ENCODE data around the gene EXOC2. TPM values are rescaled to one million over a fixed set of nuclear protein-coding genes. Genes with fewer than 3 reads are reported as not detected.

Gene EXOC2
- total RNA-seq, 1 donor from 2014 or later = 31.3 TPM

GRCh38 chr6:579339-579738 is 113.6 kb downstream of the EXOC2 start:
- no peak for TF ChIP-seq CTCF (IDR thresholded peaks at IDR 0.05; ENCODE audit: partially characterized antibody, unreplicated experiment)
- Mint-ChIP-seq H3K4me3 (ENCODE audit: unreplicated experiment) (no peak overlapping the region), H3K36me3 (ENCODE audit: unreplicated experiment) (peaks cover 4% of the 10 kb centered on the region), H3K27me3 (ENCODE audit: unreplicated experiment) (no peaks in the 10 kb centered on the region), H3K27ac (ENCODE audit: unreplicated experiment) (no peak overlapping the region), H3K9me3 (ENCODE audit: unreplicated experiment) (no peaks in the 10 kb centered on the region), H3K4me1 (ENCODE audit: low read depth, unreplicated experiment) (peaks cover 8% of the 10 kb centered on the region)
- no peak for DNase-seq

- TF ChIP-seq CTCF (IDR thresholded peaks at IDR 0.05; ENCODE audit: partially characterized antibody, unreplicated experiment) = no peak
- H3K4me1 Mint-ChIP-seq (ENCODE audit: low read depth, unreplicated experiment) = no peaks in the 10 kb centered on the region
- H3K4me3 Mint-ChIP-seq (ENCODE audit: unreplicated experiment) = no peak overlapping the region
- peaks cover 4% of the 10 kb centered on the region for H3K36me3 Mint-ChIP-seq (ENCODE audit: unreplicated experiment)
- no peak overlapping the region for H3K27ac Mint-ChIP-seq (ENCODE audit: unreplicated experiment)
- no peaks in the 10 kb centered on the region for H3K9me3 Mint-ChIP-seq (ENCODE audit: unreplicated experiment)
- peaks cover 1% of the 10 kb centered on the region for H3K27me3 Mint-ChIP-seq (ENCODE audit: unreplicated experiment)
- DNase-seq = no peak
These were observed 120.2 kb downstream of the EXOC2 start for GRCh38 chr6:572596-573265.

- no peak for DNase-seq
- no peaks in the 10 kb centered on the region for H3K4me1 Mint-ChIP-seq (ENCODE audit: low read depth, unreplicated experiment)
- TF ChIP-seq CTCF (IDR thresholded peaks at IDR 0.05; ENCODE audit: partially characterized antibody, unreplicated experiment) = no peak
- H3K27ac Mint-ChIP-seq (ENCODE audit: unreplicated experiment) = no peak overlapping the region
- peaks cover 4% of the 10 kb centered on the region for H3K36me3 Mint-ChIP-seq (ENCODE audit: unreplicated experiment)
- peaks cover 3% of the 10 kb centered on the region for H3K27me3 Mint-ChIP-seq (ENCODE audit: unreplicated experiment)
- no peak overlapping the region for H3K4me3 Mint-ChIP-seq (ENCODE audit: unreplicated experiment)
- H3K9me3 Mint-ChIP-seq (ENCODE audit: unreplicated experiment) = no peaks in the 10 kb centered on the region
These were observed 121.0 kb downstream of the EXOC2 start for GRCh38 chr6:571892-572291.

GRCh38 chr6:570825-571224 is 122.1 kb downstream of the EXOC2 start:
- Mint-ChIP-seq H3K27me3 (ENCODE audit: unreplicated experiment) (peaks cover 3% of the 10 kb centered on the region), H3K27ac (ENCODE audit: unreplicated experiment) (no peak overlapping the region), H3K36me3 (ENCODE audit: unreplicated experiment) (peaks cover 4% of the 10 kb centered on the region), H3K4me1 (ENCODE audit: low read depth, unreplicated experiment) (no peaks in the 10 kb centered on the region), H3K4me3 (ENCODE audit: unreplicated experiment) (no peak overlapping the region), H3K9me3 (ENCODE audit: unreplicated experiment) (no peaks in the 10 kb centered on the region)
- no peak for TF ChIP-seq CTCF (IDR thresholded peaks at IDR 0.05; ENCODE audit: partially characterized antibody, unreplicated experiment)
- no peak for DNase-seq

- Mint-ChIP-seq H3K36me3 (ENCODE audit: unreplicated experiment) (no peaks in the 10 kb centered on the region), H3K4me1 (ENCODE audit: low read depth, unreplicated experiment) (no peaks in the 10 kb centered on the region)
- no peak for TF ChIP-seq CTCF (IDR thresholded peaks at IDR 0.05; ENCODE audit: partially characterized antibody, unreplicated experiment)
These were observed 123.9 kb downstream of the EXOC2 start for GRCh38 chr6:568954-569523.

More at GRCh38 chr6:568954-569523, 123.9 kb downstream of the EXOC2 start:
- Mint-ChIP-seq H3K27me3 (ENCODE audit: unreplicated experiment) (peaks cover 3% of the 10 kb centered on the region), H3K9me3 (ENCODE audit: unreplicated experiment) (no peaks in the 10 kb centered on the region), H3K4me3 (ENCODE audit: unreplicated experiment) (no peak overlapping the region), H3K27ac (ENCODE audit: unreplicated experiment) (no peak overlapping the region)
- DNase-seq = no peak
